SU-DHL-6 (cell line): ENCODE measurements around the gene ZNF729.

Source experiments
- EZH2phosphoT487 ChIP-seq: fragments of 200-600 bp; sonication (generic), shearing (Covaris generic); conservative IDR thresholded peaks from 2 replicates; pipeline ENCODE4 v1.6.1; 2018; ENCODE audit warnings: mild to moderate bottlenecking, antibody characterized with exemption, low read length, moderate library complexity, mixed read lengths
- TF ChIP-seq, protein P1 (sequence below): fragments of 200-600 bp; sonication (generic); IDR thresholded peaks from one replicate; pipeline ENCODE4 v1.5.1; 2017; ENCODE audit warnings: antibody characterized with exemption, mild to moderate bottlenecking, low read length, moderate library complexity; ENCODE audit not compliant: insufficient read depth, poor library complexity, severe bottlenecking

DNA sequence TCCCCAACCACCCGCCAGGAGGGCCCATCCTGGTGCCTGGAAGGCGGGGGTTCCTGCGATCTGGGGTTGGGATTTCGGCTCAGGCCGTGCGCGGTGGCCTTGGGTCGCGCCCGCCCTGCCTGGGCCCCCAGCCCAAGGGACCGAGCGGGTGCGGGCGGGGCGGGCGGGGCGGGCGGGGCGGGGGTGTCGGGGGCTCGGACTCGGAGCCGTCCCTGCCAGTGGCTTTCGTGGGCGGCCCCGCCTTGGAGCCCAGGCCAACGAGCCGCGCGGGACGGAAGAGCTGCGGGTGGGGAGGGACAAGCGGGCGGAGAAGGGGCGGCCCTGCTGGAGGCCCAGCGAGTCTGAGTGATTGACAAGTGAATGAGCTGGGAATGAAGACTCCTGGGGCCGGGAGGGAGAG is 24.6 kb upstream of the ZNF729 start:
- TF ChIP-seq, protein P1, sequence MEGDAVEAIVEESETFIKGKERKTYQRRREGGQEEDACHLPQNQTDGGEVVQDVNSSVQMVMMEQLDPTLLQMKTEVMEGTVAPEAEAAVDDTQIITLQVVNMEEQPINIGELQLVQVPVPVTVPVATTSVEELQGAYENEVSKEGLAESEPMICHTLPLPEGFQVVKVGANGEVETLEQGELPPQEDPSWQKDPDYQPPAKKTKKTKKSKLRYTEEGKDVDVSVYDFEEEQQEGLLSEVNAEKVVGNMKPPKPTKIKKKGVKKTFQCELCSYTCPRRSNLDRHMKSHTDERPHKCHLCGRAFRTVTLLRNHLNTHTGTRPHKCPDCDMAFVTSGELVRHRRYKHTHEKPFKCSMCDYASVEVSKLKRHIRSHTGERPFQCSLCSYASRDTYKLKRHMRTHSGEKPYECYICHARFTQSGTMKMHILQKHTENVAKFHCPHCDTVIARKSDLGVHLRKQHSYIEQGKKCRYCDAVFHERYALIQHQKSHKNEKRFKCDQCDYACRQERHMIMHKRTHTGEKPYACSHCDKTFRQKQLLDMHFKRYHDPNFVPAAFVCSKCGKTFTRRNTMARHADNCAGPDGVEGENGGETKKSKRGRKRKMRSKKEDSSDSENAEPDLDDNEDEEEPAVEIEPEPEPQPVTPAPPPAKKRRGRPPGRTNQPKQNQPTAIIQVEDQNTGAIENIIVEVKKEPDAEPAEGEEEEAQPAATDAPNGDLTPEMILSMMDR, result no peak
- TF ChIP-seq EZH2phosphoT487, result no peak
